GM12873 (cell line): Measurements from ENCODE around the gene TOPORS.

Experiments used
- CTCF ChIP-seq: IDR thresholded peaks from 2 replicates; pipeline ENCODE4 v1.5.1; 2012; ENCODE audit warnings: low read depth, mild to moderate bottlenecking, moderate library complexity, low read length, control low read depth; ENCODE audit not compliant: insufficient read depth; ENCODE audit errors: missing control alignments

Gene TOPORS

GRCh38 chr9:32533816-32534215 is 18.6 kb downstream of the TOPORS start:
- TF ChIP-seq CTCF, result no peak

GRCh38 chr9:32533336-32533735 is 19.1 kb downstream of the TOPORS start:
- no peak for TF ChIP-seq CTCF

GRCh38 chr9:32526707-32527048 is 25.7 kb downstream of the TOPORS start:
- no peak for TF ChIP-seq CTCF

GRCh38 chr9:32526041-32526706 is 26.2 kb downstream of the TOPORS start, which contains the start of gene RIGI:
Gene RIGI (minus strand): TSS chr9:32526196. CDS start chr9:32526166, 30 bp downstream.
- TF ChIP-seq CTCF, result peak; percentile 42

GRCh38 chr9:32525709-32526030 is 26.7 kb downstream of the TOPORS start:
- no peak for TF ChIP-seq CTCF

DNA sequence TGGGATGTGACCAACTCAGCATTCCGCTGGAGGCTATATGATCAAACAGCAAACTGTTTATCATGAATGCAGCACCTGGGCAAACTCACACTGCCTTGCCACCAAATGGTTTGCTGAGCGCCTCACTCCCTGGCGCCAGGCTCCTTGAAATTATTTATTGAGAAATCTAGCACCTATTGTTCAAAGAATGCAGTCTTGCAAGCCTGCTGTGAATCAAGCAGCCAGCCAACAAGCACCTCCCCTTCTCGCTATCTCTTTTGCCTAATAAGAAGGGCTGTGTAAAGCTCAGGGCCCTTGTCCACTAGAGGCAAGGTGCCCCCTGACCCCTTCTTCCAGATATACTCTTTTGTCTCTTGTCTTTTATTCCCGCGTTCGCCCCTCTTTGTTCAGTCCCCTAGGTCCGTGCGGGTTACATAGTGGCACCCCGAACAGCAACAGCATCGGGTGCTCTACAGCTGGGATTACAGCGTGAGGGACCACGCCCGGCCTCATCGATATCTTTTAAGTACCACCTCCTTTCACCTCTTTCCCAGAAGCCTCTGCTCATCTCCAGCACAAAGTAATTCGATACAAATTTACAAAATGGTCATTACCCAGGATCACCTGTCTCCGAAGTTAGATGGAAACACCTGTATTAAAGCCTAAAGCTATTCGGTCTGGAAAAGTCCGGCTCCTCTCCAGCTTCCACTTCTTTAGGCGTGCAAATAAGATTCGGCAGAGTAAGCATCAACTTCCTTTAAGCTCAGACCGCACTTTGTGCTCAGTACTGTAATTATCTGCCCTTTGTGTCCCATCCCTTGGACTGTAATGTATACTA is 27.3 kb downstream of the TOPORS start:
- no peak for TF ChIP-seq CTCF

DNA sequence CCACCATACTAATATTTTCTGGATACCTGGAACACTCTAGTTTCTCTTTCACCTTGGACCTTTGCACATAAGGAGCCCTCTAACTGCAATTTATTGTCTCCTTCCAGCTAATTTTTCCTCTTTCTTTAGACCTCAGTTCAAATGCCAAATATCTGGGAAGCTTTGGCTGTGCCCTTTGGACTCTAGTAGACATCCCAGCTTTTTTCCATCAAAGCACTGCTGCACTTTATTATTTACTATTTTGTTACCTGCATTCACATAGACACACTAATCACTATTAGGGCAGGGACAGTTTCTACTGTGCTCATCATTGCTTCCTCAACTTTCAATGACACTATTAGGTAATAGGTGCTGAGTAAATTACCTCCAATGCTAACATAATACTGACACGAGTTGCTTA is 28.5 kb downstream of the TOPORS start:
- TF ChIP-seq CTCF, result no peak
